Measurements from ENCODE around the gene SLC12A4.

The SLC12A4 gene

GRCh38 chr16:67945392-67945933 is 23.0 kb downstream of the SLC12A4 start:
- Histone ChIP-seq H3K36me3 (peaks cover 7% of the 10 kb centered on the region), H3K27ac (no peak overlapping the region), H3K27me3 (ENCODE audit: insufficient read depth, low read depth, severe bottlenecking) (no peaks in the 10 kb centered on the region), H3K9me3 (ENCODE audit: severe bottlenecking) (no peaks in the 10 kb centered on the region), H3K4me3 (ENCODE audit: low read depth, low read length) (no peak overlapping the region)
- no peak for DNase-seq
- TF ChIP-seq CTCF (IDR thresholded peaks at IDR 0.05; ENCODE audit: low read depth, low read length), result no peak

GRCh38 chr16:67944690-67945391 is 23.6 kb downstream of the SLC12A4 start:
- Histone ChIP-seq H3K4me3 (ENCODE audit: low read depth, low read length) (no peak overlapping the region), H3K36me3 (peaks cover 7% of the 10 kb centered on the region), H3K27me3 (ENCODE audit: insufficient read depth, low read depth, severe bottlenecking) (no peaks in the 10 kb centered on the region), H3K9me3 (ENCODE audit: severe bottlenecking) (no peaks in the 10 kb centered on the region), H3K27ac (no peak overlapping the region)
- no peak for DNase-seq
- TF ChIP-seq CTCF (IDR thresholded peaks at IDR 0.05; ENCODE audit: low read depth, low read length), result no peak

- Histone ChIP-seq H3K4me3 (ENCODE audit: low read depth, low read length) (no peak within 1 kb of the TSS), H3K9me3 (ENCODE audit: severe bottlenecking) (no peaks in the 10 kb centered on the region), H3K27me3 (ENCODE audit: insufficient read depth, low read depth, severe bottlenecking) (no peaks in the 10 kb centered on the region), H3K27ac (no peak within 1 kb of the TSS), H3K36me3 (peaks cover 7% of the 10 kb centered on the region)
- 0 out of 2 replicates have a peak, but pooled peaks have one; percentile 13 for TF ChIP-seq CTCF (IDR thresholded peaks at IDR 0.05; ENCODE audit: low read depth, low read length)
- no peak for DNase-seq
These were observed 24.6 kb downstream of the SLC12A4 start, which contains the start of gene LCAT for GRCh38 chr16:67943619-67944504. Gene LCAT (minus strand): TSS chr16:67944120. CDS start chr16:67944101, 19 bp downstream.

DNA sequence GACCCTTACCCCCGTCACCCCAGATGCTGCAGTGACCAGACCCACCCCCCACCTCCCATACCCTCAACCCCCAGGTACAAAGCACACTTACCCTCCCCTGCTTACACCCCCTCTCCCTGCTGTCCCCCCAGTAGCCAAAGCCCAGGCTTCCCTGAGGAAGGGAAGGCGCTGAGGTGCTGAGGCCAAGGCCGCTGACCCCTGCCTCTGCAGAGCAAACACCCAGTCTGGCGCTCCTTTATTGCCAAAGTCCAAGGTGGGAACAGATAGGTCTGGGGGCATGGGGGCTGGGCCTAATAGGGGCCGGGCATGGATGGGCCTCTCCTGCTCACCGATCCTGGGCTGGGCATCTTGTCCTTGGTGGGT is 25.2 kb downstream of the SLC12A4 start:
- no peak overlapping the region for H3K4me3 ChIP-seq (ENCODE audit: low read depth, low read length)
- no peak for DNase-seq
- H3K36me3 ChIP-seq, result peaks cover 7% of the 10 kb centered on the region
- no peaks in the 10 kb centered on the region for H3K27me3 ChIP-seq (ENCODE audit: insufficient read depth, low read depth, severe bottlenecking)
- TF ChIP-seq CTCF (IDR thresholded peaks at IDR 0.05; ENCODE audit: low read depth, low read length), result no peak
- H3K9me3 ChIP-seq (ENCODE audit: severe bottlenecking), result no peaks in the 10 kb centered on the region
- no peak overlapping the region for H3K27ac ChIP-seq

DNA sequence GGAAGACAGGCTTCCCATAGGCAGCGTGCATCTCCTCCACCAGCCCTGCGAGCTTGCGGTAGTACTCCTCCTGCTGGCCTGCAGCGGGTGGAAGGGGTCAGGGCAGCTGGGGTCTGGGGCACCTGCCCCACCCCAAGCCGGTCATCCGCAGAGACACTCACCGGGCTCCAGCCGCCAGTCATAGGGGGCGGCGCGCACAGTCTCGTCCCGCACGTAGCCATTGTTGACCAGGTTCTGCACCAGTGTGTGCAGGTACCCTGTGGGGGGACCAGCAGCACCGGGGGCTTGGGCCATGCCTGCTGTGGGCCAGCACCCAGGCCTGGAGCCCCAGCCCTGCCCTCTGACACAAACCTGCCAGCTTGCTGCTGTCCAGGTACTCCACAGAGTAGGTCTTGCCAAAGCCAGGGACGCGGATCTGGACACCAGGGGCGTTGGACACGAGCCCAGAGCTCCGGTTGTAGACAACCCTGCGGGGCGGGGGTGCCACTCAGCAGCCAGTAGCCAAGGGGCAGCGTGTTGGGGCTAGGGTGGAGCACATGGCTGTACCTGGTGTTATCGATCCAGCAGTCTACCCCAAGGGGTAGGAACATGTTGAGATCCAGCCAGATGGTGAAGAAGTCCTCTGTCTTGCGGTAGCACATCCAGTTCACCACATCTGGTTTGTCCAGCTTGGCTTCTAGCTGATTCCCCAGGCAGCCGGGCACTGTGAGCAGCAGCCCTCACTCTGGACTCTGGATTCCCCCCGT is 25.8 kb downstream of the SLC12A4 start:
- no peak overlapping the region for H3K27ac ChIP-seq
- TF ChIP-seq CTCF (IDR thresholded peaks at IDR 0.05; ENCODE audit: low read depth, low read length), result no peak
- H3K36me3 ChIP-seq, result peaks cover 7% of the 10 kb centered on the region
- no peak overlapping the region for H3K4me3 ChIP-seq (ENCODE audit: low read depth, low read length)
- no peaks in the 10 kb centered on the region for H3K9me3 ChIP-seq (ENCODE audit: severe bottlenecking)
- no peaks in the 10 kb centered on the region for H3K27me3 ChIP-seq (ENCODE audit: insufficient read depth, low read depth, severe bottlenecking)
- no peak for DNase-seq

All from WERI-Rb-1 (cell line).